ENCODE results near the gene APCDD1L. TPM values are rescaled to one million over a fixed set of nuclear protein-coding genes. Genes with fewer than 3 reads are reported as not detected.

The APCDD1L gene
- total and polyA plus RNA-seq, 4 donors, result 0.04 TPM; not detected in 3

- no peak for DNase-seq (ENCODE audit: low spot score)
- no peak for TF ChIP-seq CTCF (IDR thresholded peaks at IDR 0.05; ENCODE audit: low read depth, low read length, missing input control)
- TF ChIP-seq ATF3 (IDR thresholded peaks at IDR 0.05), result no peak
- TF ChIP-seq REST (IDR thresholded peaks at IDR 0.05), result no peak
- TF ChIP-seq RXRA (IDR thresholded peaks at IDR 0.05), result no peak
- TF ChIP-seq, protein P1, sequence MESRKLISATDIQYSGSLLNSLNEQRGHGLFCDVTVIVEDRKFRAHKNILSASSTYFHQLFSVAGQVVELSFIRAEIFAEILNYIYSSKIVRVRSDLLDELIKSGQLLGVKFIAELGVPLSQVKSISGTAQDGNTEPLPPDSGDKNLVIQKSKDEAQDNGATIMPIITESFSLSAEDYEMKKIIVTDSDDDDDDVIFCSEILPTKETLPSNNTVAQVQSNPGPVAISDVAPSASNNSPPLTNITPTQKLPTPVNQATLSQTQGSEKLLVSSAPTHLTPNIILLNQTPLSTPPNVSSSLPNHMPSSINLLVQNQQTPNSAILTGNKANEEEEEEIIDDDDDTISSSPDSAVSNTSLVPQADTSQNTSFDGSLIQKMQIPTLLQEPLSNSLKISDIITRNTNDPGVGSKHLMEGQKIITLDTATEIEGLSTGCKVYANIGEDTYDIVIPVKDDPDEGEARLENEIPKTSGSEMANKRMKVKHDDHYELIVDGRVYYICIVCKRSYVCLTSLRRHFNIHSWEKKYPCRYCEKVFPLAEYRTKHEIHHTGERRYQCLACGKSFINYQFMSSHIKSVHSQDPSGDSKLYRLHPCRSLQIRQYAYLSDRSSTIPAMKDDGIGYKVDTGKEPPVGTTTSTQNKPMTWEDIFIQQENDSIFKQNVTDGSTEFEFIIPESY (IDR thresholded peaks at IDR 0.05), result no peak
- no peak for TF ChIP-seq JUND (IDR thresholded peaks at IDR 0.05)
- TF ChIP-seq EGR1 (IDR thresholded peaks at IDR 0.05; ENCODE audit: low read depth in 2 of 2), result no peak
- no peak for TF ChIP-seq TAF1 (conservative IDR thresholded peaks at IDR 0.05)
- TF ChIP-seq FOXA1 (IDR thresholded peaks at IDR 0.05), result no peak
- no peak for TF ChIP-seq HNF4A (conservative IDR thresholded peaks at IDR 0.05)
- TF ChIP-seq, protein P2, sequence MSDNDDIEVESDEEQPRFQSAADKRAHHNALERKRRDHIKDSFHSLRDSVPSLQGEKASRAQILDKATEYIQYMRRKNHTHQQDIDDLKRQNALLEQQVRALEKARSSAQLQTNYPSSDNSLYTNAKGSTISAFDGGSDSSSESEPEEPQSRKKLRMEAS (IDR thresholded peaks at IDR 0.05), result no peak
- TF ChIP-seq HNF4G (IDR thresholded peaks at IDR 0.05), result no peak
- no peak for TF ChIP-seq RAD21 (IDR thresholded peaks at IDR 0.05)
- TF ChIP-seq YY1 (IDR thresholded peaks at IDR 0.05), result no peak
- TF ChIP-seq FOXA2 (IDR thresholded peaks at IDR 0.05), result no peak
- TF ChIP-seq NR2F2 (IDR thresholded peaks at IDR 0.05), result no peak
- TF ChIP-seq SP1 (IDR thresholded peaks at IDR 0.05), result no peak
- TF ChIP-seq GABPA (IDR thresholded peaks at IDR 0.05 in 1 of 2, conservative IDR thresholded peaks at IDR 0.05 in 1 of 2), result no peak
- 57% methylated on average over 2 of the region's 2 CpGs for WGBS
- Histone ChIP-seq H3K36me3 (ENCODE audit: control insufficient read depth in 4 of 4, insufficient read depth in 3 of 4, low read depth in 1 of 4, low read length in 3 of 4) (no peaks in the 10 kb centered on the region), H3K27me3 (ENCODE audit: control insufficient read depth in 4 of 4, insufficient read depth in 4 of 4, low read length in 3 of 4) (no peaks in the 10 kb centered on the region), H3K27ac (ENCODE audit: low read depth in 1 of 2, low read length in 2 of 2) (no peak overlapping the region), H3K9me3 (ENCODE audit: control insufficient read depth in 4 of 4, low read length in 3 of 4) (peaks cover 6 to 19% (median 11%) of the 10 kb centered on the region in 4 donors), H3K4me1 (ENCODE audit: control insufficient read depth in 4 of 4, insufficient read depth in 4 of 4, low read length in 3 of 4) (no peaks in the 10 kb centered on the region), H3K9ac (ENCODE audit: low read depth in 1 of 2, low read length in 2 of 2) (no peak overlapping the region), H3K4me3 (ENCODE audit: low read depth in 1 of 3, low read length in 3 of 3) (no peak overlapping the region)
Measured at GRCh38 chr20:58523971-58524315, 8.7 kb upstream of the APCDD1L start.
